GM21515 (cell line): ENCODE measurements around the gene RAPGEF2.

Experiments
- ATAC-seq: cut with Tn5 transposase; IDR thresholded peaks from one replicate; pipeline ENCODE4 v1.9.1; 2021; ENCODE audit not compliant: unreplicated experiment

The RAPGEF2 gene

DNA sequence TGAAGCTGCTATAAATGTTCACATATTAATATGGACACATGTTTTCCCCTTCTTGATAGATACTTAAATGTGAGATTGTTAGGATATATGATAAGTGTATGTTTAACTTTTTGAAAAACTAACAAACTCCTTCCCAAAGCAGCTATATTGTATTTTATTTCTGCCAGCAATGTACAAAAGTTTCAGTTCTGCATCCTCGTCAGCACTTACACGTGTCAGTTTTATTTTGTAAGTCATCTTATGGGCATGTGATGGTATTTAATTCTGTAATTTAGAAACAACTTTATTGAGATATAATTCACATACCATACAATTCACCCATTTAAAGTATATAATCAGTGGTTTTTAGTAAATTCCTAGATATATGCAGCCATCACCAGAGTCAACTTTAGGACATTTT is 31.6 kb downstream of the RAPGEF2 start:
- no peak for ATAC-seq

DNA sequence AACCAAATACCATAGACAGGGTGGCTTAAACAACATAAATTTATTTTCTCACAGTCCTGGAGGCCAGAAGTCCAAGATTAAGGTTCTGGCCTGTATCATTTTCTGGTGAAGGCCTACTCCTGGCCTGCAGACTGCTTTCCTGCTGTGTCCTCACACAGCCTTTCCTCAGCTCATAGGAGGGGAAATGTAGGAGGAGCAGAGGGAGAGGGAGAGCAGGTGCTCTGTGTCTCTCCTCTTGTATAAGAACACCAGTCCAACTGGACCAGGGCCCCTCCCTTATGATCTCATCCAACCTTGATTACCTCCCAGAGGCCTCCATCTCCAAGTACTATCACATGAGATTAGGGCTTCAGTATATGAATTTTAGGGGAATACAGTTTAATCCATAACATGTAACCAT is 34.3 kb downstream of the RAPGEF2 start:
- no peak for ATAC-seq

DNA sequence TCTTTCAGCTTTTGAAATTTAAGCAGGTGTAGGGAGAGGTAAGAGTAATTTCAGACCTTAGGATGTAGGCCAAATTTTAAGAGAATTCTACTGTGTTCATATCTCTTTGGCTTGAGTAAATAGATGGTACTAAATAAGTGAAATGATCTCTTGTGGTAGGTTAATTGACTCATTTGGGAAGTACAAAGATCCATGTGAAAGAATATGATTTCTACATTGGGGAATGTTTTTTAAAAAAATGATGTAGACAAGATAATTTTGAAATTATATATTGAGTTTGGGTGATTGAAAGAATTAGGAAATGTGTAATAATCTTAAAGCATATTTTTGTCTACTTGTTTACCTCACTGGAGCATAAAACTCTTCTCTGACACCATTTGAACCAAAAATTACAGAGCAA is 35.6 kb downstream of the RAPGEF2 start:
- ATAC-seq, result no peak

DNA sequence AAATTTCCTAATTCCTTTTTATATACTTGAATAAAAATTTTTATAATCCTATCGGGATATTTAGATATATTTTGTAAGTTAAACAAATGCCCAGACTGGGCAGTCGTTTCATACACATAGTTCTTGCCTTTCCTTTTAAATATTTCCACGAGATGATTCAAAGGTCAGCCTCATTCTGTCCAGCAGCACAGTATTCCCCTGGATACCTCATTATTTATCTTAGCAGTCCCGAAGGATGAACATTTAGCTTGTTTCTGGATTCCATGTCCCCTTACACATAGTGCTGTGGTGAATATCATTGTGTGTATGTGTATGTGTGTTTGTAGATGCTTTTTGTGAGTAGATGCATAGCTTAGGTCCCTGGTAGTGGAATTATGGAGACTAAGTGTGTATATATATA is 38.3 kb downstream of the RAPGEF2 start:
- ATAC-seq, result no peak

DNA sequence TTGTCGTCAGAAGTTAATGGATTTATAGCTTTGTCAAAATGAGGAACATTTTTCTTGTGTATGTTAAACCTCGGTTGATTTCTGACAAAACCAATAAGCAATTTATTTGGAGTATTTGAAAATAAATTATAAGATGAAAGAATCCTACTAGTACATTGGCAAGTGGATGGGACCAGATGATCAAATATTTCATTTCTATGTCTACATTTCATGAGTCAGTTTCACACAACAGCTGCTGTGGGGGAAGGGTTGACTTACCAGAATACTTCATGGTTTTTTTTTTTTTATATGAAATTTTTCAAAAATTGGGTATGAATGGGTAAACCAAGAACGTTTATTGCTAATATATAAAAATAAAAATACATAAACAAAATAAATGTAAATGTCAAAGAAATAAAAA is 39.4 kb downstream of the RAPGEF2 start:
- no peak for ATAC-seq

DNA sequence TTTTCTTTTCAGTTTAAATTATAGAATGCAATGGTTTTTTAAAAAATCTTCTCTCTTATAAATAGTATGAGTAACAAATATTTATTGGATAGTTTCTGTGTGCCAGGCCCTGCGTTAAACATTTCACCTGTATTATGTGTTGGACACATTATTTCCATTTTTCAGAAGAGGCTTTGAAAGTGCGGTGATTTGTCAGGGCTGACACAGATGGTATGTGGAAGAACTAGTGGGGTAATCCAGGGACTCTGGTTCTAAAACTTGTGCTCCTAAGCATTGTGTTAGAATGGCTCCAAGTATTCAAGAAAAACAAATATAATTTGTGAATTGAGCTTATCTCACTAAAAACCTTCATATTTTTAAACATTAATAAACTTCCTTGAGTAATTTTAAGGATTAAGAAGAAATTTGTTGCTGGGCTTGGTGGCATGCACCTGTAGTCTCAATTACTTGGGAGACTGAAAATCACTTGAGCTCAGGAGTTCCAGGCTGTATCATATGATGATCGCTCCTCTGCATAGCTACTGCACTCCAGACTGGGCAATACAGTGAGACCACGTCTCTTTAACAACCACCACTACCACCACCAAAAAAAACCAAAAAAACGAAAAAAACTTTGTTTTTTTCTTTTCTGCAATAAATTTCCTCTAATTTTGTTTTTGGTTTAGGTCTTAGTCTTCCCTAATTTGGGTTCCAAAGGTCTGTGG is 40.0 kb downstream of the RAPGEF2 start:
- no peak for ATAC-seq

DNA sequence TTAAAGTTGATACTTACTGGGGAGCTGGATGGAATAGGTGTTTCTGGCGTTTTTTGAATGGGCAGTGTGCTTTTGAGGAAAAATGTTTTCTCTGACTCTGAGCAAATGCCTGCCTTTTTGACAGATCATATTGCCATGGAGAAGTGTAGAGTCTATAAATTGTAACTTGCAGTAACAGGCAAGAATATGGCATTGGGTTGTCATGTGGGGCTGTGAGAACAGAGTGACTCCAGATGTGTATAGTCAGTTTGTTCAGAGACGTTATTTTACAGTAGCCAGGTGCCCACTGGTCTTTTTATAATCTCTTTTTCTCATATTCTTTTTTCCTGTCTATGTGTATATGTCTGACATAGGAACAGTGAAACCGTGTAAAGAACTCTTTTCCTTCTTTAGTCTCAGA is 40.8 kb downstream of the RAPGEF2 start:
- no peak for ATAC-seq

DNA sequence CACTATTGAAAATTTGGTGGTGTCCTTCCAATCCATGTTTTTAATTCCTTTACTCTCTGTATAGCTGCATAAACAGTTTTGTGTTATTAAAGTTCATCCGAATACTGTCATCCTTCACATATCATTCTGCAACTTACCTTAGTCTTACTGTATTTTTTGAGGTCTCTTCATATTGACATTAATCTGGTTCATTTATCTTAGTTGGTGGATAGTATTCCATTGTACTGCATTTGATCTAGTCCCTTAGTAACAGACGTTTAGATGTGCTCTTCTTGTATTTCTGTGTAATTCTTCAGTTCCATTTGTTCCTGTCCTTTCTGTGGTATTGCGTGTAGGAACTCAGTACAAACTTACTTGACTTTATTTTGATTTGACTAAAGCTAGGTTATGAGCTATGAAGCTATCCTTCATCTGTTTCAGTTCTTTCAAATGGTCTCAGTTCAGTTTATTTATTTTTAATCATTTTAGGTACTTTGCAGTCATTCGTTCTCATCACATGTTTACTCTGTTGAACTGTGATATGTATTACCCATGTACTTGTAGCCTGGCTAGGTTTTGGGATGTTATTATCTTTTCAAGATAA is 41.3 kb downstream of the RAPGEF2 start:
- ATAC-seq, result peak; percentile 55

DNA sequence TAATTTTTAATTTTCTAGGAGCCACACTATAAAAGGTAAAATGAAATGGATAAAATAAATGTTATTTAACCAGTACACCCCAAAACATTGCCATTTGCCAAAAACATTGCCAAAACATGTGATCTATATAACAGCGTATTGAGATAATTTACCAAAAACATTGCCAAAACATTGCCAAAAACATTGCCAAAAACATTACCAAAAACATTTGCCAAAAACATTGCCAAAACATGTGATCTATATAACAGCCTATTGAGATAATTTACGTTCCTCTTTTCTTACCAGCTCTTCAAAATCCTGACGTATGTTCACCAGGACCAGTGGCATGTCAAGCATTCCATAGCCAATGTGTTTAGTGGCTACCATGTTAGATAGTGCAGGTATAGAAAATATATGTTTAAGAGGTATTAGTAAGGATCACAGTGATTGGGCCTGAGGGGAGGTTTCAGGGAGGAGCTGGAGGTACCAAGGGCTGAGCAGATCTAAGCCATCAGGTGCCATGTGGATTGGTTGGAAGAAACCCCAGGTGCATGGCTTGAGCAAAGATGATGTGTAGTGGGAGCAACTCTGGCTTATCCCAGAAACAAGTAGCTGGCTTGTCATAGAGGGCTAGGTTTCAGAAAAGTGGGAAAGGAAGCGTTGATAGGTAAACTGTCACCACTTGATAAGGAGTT is 42.6 kb downstream of the RAPGEF2 start:
- no peak for ATAC-seq

DNA sequence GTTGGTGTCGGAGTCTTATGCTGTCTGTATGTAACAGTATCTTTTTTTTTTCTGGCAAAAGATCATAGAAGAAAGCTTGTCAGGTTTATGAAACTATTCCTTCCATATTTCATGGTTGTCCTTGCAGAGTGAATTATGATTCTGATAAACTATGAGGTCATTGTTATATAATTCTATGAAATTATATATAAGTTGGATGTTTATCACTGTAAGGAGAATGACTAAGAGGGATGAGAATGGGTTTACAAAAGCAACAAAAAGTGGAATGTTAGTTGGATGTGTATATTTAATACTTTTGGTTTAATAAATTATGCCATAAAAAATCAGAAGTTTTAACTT is 43.1 kb downstream of the RAPGEF2 start:
- ATAC-seq, result no peak

DNA sequence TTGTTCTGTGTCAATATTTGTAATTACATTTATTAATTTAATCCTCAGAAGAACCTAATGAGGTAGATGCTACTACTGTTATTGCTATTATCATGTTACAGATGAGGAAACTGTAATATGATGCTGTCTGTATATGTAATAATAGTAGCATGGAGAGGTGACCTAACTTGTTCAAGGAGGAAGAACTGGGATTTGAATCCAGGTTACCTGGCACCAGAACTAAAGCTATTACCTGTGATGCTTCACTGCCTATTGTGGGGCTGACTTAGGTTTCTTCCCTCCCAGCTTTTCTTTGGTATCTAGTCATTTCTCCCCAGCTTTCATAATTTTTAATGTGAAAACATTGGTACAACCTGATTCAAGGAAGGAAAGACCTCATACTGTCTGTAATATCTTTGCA is 43.6 kb downstream of the RAPGEF2 start:
- ATAC-seq, result no peak

DNA sequence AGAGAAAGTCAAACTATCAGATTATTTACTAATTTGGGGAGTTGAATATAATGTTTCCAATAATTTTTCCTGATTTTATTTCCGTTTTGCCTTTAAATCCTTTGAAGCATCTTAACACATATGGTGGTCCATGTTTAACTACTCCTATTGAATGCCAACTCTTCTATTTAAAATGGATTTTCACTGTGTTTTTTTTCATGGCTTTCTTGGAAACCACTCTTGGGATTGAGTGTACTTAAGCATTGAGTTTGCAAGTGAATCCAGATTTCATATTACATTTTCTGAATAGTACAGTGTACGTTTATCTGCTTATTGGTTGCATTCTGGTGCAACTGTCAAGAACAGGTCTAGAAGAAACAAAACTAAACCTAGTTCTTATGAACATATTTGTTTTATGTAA is 45.6 kb downstream of the RAPGEF2 start:
- ATAC-seq, result no peak

DNA sequence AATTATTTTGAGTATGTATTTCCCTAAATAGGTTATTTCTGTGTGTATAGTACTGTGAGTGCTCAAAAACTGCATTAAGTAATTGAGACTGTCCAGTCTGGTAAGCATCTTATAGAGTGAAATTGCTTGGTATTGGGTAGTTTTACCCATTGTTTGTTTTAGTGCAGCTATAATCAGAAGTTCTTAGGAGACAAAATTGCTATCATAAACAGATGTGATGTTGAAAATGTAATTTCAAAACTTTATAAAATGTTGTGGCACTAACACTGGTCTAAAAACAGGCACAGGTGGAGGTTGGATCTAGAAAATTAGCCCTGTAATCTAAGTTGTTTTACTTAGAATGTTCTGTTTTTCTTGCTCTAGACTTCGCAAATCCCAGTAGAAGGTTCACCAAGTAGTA is 46.8 kb downstream of the RAPGEF2 start:
- ATAC-seq, result no peak

DNA sequence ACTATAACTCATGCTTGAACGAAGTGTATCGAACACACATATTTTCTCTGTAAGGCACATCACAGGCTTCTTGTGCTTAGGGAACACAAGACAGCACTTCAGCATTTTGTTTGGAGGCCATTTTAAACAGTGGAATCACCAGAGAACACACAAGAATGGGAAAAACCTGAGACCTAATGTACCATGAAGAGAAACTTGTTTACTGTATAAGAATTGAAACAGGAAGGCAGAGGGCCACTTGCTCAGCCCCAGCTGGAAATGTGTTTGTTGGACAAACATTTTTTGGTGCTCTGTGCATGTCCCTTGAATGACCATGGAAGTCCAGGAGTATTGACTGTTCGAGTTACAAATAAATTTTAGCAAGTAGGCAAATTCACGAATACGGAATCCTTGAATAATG is 47.5 kb downstream of the RAPGEF2 start:
- ATAC-seq, result peak; percentile 58

DNA sequence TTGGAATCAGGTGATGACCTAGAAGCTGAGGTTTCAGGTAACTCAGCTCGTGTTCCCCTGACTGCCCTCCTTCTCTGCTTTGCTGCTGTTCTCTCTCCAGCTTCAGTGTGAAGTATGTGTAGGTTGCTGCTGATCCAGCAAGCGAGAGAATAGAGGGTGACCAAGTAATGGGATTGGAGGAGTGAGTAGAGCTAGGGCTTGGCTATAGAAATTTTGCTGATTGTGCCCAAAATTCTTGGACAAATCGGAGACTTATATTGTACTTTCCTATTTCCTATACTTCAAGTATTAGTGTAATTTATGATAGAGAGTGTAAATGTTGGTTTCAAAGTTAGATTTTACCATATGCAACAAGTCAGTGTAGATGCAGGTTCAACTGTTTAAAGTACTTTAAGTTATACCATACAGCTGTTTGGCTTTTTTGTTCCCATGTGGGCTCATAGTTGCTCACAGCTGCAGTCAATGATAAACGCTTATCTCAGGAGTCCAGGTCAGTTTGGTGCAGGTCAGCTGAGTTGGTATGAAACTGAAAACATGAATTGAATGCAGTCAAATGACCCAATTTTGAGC is 48.0 kb downstream of the RAPGEF2 start:
- peak; percentile 51 for ATAC-seq

DNA sequence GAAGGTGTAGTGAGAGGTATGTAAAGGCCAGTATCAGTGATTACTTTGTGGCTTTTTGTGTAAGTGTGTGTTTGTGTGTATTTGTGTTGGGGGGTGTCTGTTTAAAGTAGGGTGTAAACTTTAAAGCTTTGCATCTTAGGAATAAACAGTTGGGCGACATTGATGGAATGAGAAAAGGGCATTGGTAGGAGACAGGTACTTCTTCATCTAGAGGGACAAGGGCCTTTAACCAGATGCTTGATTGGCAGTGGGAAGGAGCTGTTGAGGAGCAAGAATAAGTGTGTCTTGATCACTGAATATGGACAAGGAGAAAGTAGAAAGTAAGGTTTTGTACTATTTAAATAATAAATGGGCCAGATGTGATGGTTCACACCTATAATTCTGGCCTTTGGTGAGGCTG is 48.8 kb downstream of the RAPGEF2 start:
- ATAC-seq, result no peak

DNA sequence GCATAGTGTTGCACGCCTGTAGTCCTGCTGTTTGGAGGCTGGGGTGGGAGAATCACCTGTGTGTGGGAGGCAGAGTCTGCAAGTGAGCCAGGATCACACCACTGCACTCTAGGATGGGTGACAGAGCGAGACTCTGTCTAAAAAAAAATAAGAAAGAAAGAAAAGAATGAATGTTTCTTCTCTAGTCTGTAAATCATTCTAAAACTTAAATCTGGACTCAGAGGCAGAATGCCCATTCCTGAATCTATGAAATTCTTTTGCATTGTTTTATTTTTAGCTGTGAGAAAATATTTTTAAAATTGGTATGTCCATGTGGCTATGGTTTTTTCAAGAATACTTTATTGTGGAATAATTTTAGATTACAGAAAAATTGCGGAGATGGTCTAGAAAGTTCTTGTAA is 49.3 kb downstream of the RAPGEF2 start:
- no peak for ATAC-seq

DNA sequence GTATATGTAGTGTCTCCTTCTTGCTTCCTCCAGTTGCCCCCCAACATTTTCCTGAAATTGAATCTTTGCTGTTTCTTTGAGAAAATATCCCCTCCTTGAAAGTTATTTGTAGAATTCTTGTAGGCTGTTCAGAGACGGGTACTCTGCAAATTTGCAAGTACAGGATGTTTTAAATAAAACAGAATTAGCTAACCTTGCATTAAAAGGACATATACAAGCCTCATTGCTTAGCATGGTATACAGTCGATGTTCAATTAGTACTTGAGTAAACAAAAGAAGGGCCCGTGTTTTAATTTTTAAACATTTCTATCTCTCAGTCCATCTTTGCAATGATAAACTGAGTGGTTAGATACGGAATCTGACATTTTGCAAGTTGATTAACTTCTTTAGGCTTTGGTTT is 50.8 kb downstream of the RAPGEF2 start:
- ATAC-seq, result no peak

DNA sequence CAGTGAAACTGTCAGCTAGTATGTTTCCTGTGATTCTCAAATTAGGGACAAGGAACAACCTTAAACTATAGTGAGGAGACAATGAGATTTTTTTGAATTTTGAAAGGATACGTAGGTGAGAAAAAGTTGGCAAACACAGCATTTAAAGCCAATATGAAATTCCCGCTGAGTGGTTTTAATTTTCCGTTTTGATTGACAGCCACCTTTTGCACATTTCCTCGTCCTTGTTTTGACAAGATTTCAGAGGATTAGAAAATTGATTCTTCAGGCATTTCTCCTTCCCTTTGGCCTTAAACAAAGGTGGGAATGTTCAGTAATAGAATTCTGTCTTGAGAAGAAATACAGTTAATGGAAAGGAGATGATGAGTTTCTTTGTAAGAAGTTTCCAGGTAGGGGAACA is 52.2 kb downstream of the RAPGEF2 start:
- ATAC-seq, result no peak

DNA sequence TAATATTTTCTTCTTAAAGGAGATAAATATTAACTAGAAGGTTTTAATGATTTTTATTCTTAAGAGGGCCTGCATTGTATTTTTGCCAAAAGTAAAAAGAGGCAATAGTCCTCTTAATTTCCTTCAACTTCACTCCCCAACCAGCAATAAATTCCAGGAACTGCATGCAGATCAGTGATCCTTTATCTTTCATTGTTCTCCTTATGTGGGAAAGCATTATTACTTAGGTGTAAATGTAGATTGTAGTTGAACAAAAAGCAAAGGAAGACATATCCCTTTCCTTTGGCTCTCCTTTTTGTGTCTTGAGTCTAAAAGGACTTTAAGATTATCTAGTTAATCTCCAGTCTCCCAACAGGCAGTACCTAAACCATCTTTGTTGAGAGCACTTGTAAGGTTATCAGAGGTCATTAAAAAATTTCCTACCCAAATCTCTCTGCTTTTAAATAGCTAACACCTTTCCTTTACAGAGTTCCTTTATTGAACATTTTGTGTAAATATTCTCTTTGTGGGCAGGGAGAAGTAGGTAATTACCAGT is 55.3 kb downstream of the RAPGEF2 start:
- ATAC-seq, result no peak

DNA sequence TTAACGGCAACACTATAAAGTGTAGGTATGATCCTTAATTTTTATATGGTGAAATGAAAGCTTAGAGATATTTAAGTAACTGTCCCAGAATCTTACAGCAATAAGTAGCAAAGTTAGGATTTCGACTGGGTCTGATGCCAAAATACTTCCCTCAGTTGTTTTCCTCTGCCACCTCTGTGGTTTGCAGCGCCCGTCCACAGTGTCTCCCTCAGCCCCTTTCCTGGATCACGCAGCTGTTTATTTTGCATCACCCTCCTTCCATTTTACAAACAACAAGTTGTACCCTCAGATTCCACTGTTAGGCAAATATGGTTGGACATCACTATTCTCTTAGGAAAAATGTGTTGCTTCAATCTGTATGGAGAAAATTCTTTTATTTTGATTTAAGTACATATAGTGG is 56.1 kb downstream of the RAPGEF2 start:
- ATAC-seq, result no peak

DNA sequence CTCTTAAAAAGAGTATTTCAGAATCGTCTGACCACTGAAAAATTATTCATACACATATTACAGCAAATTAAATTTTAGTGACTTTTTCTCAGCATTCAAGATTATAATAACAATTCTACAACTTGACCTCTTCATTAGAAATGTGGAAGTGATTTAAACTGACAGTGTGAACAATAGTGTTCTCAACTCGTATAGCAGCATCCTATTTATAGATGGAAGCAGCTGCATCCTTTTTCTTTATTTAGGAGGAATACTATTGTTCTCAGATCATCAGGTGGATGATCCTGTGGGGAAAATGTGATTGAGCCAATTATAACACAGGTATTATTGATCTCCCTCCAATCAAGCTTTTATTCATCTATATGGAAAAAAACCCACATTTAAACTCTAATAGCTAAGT is 56.7 kb downstream of the RAPGEF2 start:
- no peak for ATAC-seq
